Liver (tissue), 9 donors: ENCODE results near the gene IKBKE. TPM values are rescaled to one million over a fixed set of nuclear protein-coding genes. Genes with fewer than 3 reads are reported as not detected.

Experiments used
- DNase-seq: peaks from one replicate; pipeline ENCODE4 v3.0.0-alpha.2; 2017; ENCODE audit warnings: low spot score
- H3K27ac ChIP-seq, 2 donors: one replicate each; pipeline ENCODE4 v1.7.0; 2013; ENCODE audit warnings: inconsistent platforms in 2 of 2, low read length in 2 of 2, control low read depth in 1 of 2, low read depth in 1 of 2, mild to moderate bottlenecking in 1 of 2
- H3K27me3 ChIP-seq, 4 donors: one replicate each; pipeline versions ENCODE4 v1.6.1 to v1.7.0; 2013; ENCODE audit warnings: low read length in 3 of 4, inconsistent platforms in 1 of 4, mild to moderate bottlenecking in 1 of 4, moderate library complexity in 1 of 4; ENCODE audit not compliant: control insufficient read depth in 4 of 4, insufficient read depth in 4 of 4
- H3K36me3 ChIP-seq, 4 donors: one replicate each; pipeline versions ENCODE4 v1.6.1 to v1.7.0; 2013; ENCODE audit warnings: low read length in 3 of 4, mild to moderate bottlenecking in 3 of 4, low read depth in 1 of 4, moderate library complexity in 1 of 4; ENCODE audit not compliant: control insufficient read depth in 4 of 4, insufficient read depth in 3 of 4
- H3K4me1 ChIP-seq, 4 donors: one replicate each; pipeline versions ENCODE4 v1.6.1 to v1.7.0; 2013; ENCODE audit warnings: low read length in 3 of 4, mild to moderate bottlenecking in 3 of 4, moderate library complexity in 1 of 4; ENCODE audit not compliant: control insufficient read depth in 4 of 4, insufficient read depth in 4 of 4
- H3K4me3 ChIP-seq, 3 donors: one replicate each; pipeline versions ENCODE4 v1.6.1 to v1.7.0; 2013; ENCODE audit warnings: low read length in 3 of 3, control low read depth in 1 of 3, low read depth in 1 of 3, mild to moderate bottlenecking in 1 of 3
- H3K9ac ChIP-seq, 2 donors: one replicate each; pipeline ENCODE4 v1.7.0; 2013; ENCODE audit warnings: low read length in 2 of 2, mild to moderate bottlenecking in 2 of 2, moderate library complexity in 2 of 2, control low read depth in 1 of 2, low read depth in 1 of 2
- H3K9me3 ChIP-seq, 4 donors: one replicate each; pipeline versions ENCODE4 v1.6.1 to v1.7.0; 2013; ENCODE audit warnings: low read length in 3 of 4; ENCODE audit not compliant: control insufficient read depth in 4 of 4
- ATF3 ChIP-seq: IDR thresholded peaks from 2 replicates; pipeline ENCODE4 v1.6.1; 2016; ENCODE audit warnings: antibody characterized with exemption
- EGR1 ChIP-seq, 2 donors: IDR thresholded peaks; 2 replicates each; pipeline ENCODE4 v1.6.1; 2016 to 2018; ENCODE audit warnings: antibody characterized with exemption in 2 of 2, low read depth in 2 of 2
- FOXA2 ChIP-seq: IDR thresholded peaks from 2 replicates; pipeline ENCODE4 v1.6.1; 2016; ENCODE audit warnings: antibody characterized with exemption
- GABPA ChIP-seq, 2 donors: IDR thresholded peaks in 1 of 2; conservative IDR thresholded peaks in 1 of 2; 2 replicates each; pipeline ENCODE4 v1.6.1; 2016; ENCODE audit warnings: antibody characterized with exemption in 2 of 2, mild to moderate bottlenecking in 1 of 2, moderate library complexity in 1 of 2
- HNF4A ChIP-seq, 2 donors: conservative IDR thresholded peaks; 2 replicates each; pipeline ENCODE4 v1.6.1; 2016; ENCODE audit warnings: antibody characterized with exemption in 2 of 2, mild to moderate bottlenecking in 2 of 2
- HNF4G ChIP-seq: IDR thresholded peaks from 2 replicates; pipeline ENCODE4 v1.6.1; 2016; ENCODE audit warnings: antibody characterized with exemption
- JUND ChIP-seq, 2 donors: IDR thresholded peaks; 2 replicates each; pipeline ENCODE4 v1.6.1; 2016; ENCODE audit warnings: antibody characterized with exemption in 2 of 2
- RAD21 ChIP-seq, 2 donors: IDR thresholded peaks; 2 replicates each; pipeline ENCODE4 v1.6.1; 2016; ENCODE audit warnings: antibody characterized with exemption in 2 of 2, mild to moderate bottlenecking in 2 of 2
- REST ChIP-seq: IDR thresholded peaks from 2 replicates; pipeline ENCODE4 v1.6.1; 2016; ENCODE audit warnings: antibody characterized with exemption, mild to moderate bottlenecking
- RXRA ChIP-seq, 2 donors: IDR thresholded peaks; 2 replicates each; pipeline ENCODE4 v1.6.1; 2017 to 2018; ENCODE audit warnings: antibody characterized with exemption in 2 of 2, mild to moderate bottlenecking in 1 of 2
- SP1 ChIP-seq: IDR thresholded peaks from 2 replicates; pipeline ENCODE4 v1.6.1; 2018; ENCODE audit warnings: antibody characterized with exemption, mild to moderate bottlenecking
- TAF1 ChIP-seq: conservative IDR thresholded peaks from 2 replicates; pipeline ENCODE4 v1.6.1; 2016; ENCODE audit warnings: antibody characterized with exemption, mild to moderate bottlenecking
- YY1 ChIP-seq: IDR thresholded peaks from 2 replicates; pipeline ENCODE4 v1.6.1; 2016; ENCODE audit warnings: antibody characterized with exemption, mild to moderate bottlenecking
- WGBS: extraction: QIAGEN DNeasy Blood & Tissue Kit; methylation state at CpG from one replicate; pipeline ENCODE4 v1.1.7; 2013; 5-methylcytosine and 5-hydroxymethylcytosine counted together
- polyA plus RNA-seq, 2 donors: library from polyadenylated mRNA; stranded (reverse) in 1 of 2; unstranded in 1 of 2; fragments of 200-250 nt in 1 of 2; fragments of >200 nt in 1 of 2; fragmentation: Nextera tagmentation in 1 of 2; extraction: Ambion mirVana in 1 of 2; gene quantifications; one replicate each; pipeline versions ENCODE4 v1.2.1 to v1.2.3, GENCODE V29; 2013 to 2015
- total RNA-seq, 2 donors: library from RNA; depleted of rRNA; stranded (reverse); fragments of >200 nt; gene quantifications; one replicate each; pipeline ENCODE4 v1.2.3, GENCODE V29; 2014
- TF ChIP-seq, protein P1 (sequence below): fragments of 150-350 bp; IDR thresholded peaks from 2 replicates; pipeline ENCODE4 v1.5.1; 2017; ENCODE audit warnings: improper control_type of control experiment, low read depth, low read length; ENCODE audit not compliant: missing input control
- donor health status: healthy.
- donor health status: healthy.
- donor health status: healthy.
- donor health status: healthy.
- donor health status: healthy.

IKBKE gene
- total and polyA plus RNA-seq, 4 donors, result 0.81 to 3.9 (median 1.5) TPM

GRCh38 chr1:206455289-206455665 lies 15.0 kb upstream of the IKBKE start (continued):
- TF ChIP-seq TAF1, result no peak

DNA sequence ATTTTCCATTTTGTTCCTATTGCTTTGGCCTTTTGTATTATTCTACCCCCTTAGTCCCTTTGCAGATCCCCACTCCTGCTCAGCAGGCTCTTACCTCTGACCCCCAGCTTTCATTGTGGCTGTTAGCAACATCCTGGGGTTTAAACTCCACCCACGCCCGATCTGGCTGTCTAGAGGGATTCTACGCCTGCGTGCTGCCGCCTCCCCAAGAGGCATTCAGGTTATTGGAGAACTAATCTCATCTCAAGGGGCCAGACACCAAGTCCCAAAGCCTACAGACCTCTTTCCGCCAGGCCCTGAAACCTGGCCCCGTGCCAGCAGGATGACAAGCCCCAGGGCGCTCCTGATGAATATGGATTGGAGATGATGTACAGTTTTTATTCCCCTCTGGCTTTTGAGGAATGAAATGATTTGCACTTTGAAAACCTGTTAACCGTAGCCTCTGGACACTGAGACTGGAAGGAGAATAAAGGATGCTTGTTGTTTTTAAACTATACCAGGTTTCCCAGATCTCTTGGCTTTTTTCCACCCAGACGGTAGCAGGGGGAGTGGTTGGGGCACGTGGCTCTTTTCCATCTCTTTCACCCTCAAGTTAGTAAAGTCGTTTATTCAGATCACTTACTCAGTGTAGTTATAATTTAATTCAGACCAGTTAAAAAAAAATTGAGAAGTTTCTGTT lies 14.5 kb upstream of the IKBKE start:
- no peak overlapping the region for H3K4me3 ChIP-seq
- H3K9me3 ChIP-seq, result no peaks in the 10 kb centered on the region
- no peaks in the 10 kb centered on the region for H3K4me1 ChIP-seq
- no peak overlapping the region for H3K27ac ChIP-seq
- TF ChIP-seq GABPA (IDR thresholded peaks at IDR 0.05 in 1 of 2, conservative IDR thresholded peaks at IDR 0.05 in 1 of 2), result no peak
- no peak for TF ChIP-seq HNF4A (conservative IDR thresholded peaks at IDR 0.05)
- no peak for TF ChIP-seq HNF4G
- TF ChIP-seq, protein P1, sequence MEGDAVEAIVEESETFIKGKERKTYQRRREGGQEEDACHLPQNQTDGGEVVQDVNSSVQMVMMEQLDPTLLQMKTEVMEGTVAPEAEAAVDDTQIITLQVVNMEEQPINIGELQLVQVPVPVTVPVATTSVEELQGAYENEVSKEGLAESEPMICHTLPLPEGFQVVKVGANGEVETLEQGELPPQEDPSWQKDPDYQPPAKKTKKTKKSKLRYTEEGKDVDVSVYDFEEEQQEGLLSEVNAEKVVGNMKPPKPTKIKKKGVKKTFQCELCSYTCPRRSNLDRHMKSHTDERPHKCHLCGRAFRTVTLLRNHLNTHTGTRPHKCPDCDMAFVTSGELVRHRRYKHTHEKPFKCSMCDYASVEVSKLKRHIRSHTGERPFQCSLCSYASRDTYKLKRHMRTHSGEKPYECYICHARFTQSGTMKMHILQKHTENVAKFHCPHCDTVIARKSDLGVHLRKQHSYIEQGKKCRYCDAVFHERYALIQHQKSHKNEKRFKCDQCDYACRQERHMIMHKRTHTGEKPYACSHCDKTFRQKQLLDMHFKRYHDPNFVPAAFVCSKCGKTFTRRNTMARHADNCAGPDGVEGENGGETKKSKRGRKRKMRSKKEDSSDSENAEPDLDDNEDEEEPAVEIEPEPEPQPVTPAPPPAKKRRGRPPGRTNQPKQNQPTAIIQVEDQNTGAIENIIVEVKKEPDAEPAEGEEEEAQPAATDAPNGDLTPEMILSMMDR, result no peak
- TF ChIP-seq FOXA2, result no peak
- no peak for TF ChIP-seq REST
- no peak for TF ChIP-seq SP1
- TF ChIP-seq RXRA (IDR thresholded peaks at IDR 0.05), result no peak
- TF ChIP-seq JUND (IDR thresholded peaks at IDR 0.05), result no peak
- H3K36me3 ChIP-seq, result peaks cover 4 to 29% (median 13%) of the 10 kb centered on the region in 4 donors
- no peak for DNase-seq
- H3K27me3 ChIP-seq, result no peaks in the 10 kb centered on the region
- no peak overlapping the region for H3K9ac ChIP-seq
- 71% methylated on average over 12 of the region's 12 CpGs for WGBS

- TF ChIP-seq GABPA (IDR thresholded peaks at IDR 0.05 in 1 of 2, conservative IDR thresholded peaks at IDR 0.05 in 1 of 2), result no peak
- no peak for TF ChIP-seq SP1
- no peak for TF ChIP-seq YY1
- TF ChIP-seq JUND (IDR thresholded peaks at IDR 0.05), result no peak
- TF ChIP-seq RAD21 (IDR thresholded peaks at IDR 0.05), result no peak
- TF ChIP-seq REST, result no peak
- TF ChIP-seq RXRA (IDR thresholded peaks at IDR 0.05), result no peak
- TF ChIP-seq ATF3, result no peak
- TF ChIP-seq EGR1 (IDR thresholded peaks at IDR 0.05; ENCODE audit: low read depth in 2 of 2), result no peak
- no peak for TF ChIP-seq TAF1
- TF ChIP-seq FOXA2, result no peak
- Histone ChIP-seq H3K27me3 (no peaks in the 10 kb centered on the region), H3K9me3 (no peaks in the 10 kb centered on the region), H3K9ac (no peak overlapping the region), H3K36me3 (peaks cover 2 to 21% (median 11%) of the 10 kb centered on the region in 4 donors), H3K27ac (no peak overlapping the region), H3K4me3 (no peak overlapping the region), H3K4me1 (no peaks in the 10 kb centered on the region)
- 96% methylated on average over 11 of the region's 11 CpGs for WGBS
- DNase-seq, result no peak
Observed at GRCh38 chr1:206456577-206457370, 13.5 kb upstream of the IKBKE start.
